K562 (cell line): ENCODE measurements around the gene DAPK1. TPM values are rescaled to one million over a fixed set of nuclear protein-coding genes. Genes with fewer than 3 reads are reported as not detected.
A peak's percentile ranks its signal among the peaks of the same experiment; 100 is the strongest.

Experiments used
- ARID1B ChIP-seq: fragments of 450-650 bp; IDR thresholded peaks from 2 replicates; pipeline ENCODE4 v1.6.1; 2016; ENCODE audit warnings: antibody characterized with exemption, mild to moderate bottlenecking, inconsistent platforms
- BCL6 ChIP-seq: fragments of 250-450 bp; sonication (Bioruptor Pico); IDR thresholded peaks from 2 replicates; pipeline ENCODE4 v1.4.0; 2020
- CREB1 ChIP-seq, 2 experiments: sonication (generic) in 1 of 2; formaldehyde crosslinking in 1 of 2; IDR thresholded peaks; 2 replicates each; pipeline versions ENCODE4 v1.6.1 to v1.8.0; 2012 to 2022; ENCODE audit warnings: inconsistent platforms in 1 of 2, mild to moderate bottlenecking in 1 of 2, missing genetic modification reagents in 1 of 2, moderate library complexity in 1 of 2
- HDAC1 ChIP-seq, 2 experiments: fragments of 450-650 bp; IDR thresholded peaks; 2 replicates each; pipeline ENCODE4 v1.6.1; 2016 to 2017; ENCODE audit warnings: inconsistent platforms in 1 of 2, mild to moderate bottlenecking in 1 of 2, moderate library complexity in 1 of 2
- HOMEZ ChIP-seq: fragments of 250-450 bp; sonication (Bioruptor Pico); IDR thresholded peaks from 2 replicates; pipeline ENCODE4 v1.4.0; 2020; ENCODE audit warnings: mild to moderate bottlenecking, moderate library complexity
- MTA3 ChIP-seq: fragments of 450-650 bp; formaldehyde crosslinking; IDR thresholded peaks from 2 replicates; pipeline ENCODE4 v1.6.1; 2017; ENCODE audit warnings: mild to moderate bottlenecking, borderline replicate concordance
- MYBL2 ChIP-seq, 2 experiments: fragments of 450-650 bp in 1 of 2; sonication (generic) in 1 of 2; formaldehyde crosslinking in 1 of 2; IDR thresholded peaks; 2 replicates each; pipeline versions ENCODE4 v1.6.1 to v1.8.1; 2017 to 2022; ENCODE audit warnings: borderline replicate concordance in 1 of 2, inconsistent platforms in 1 of 2, low read depth in 1 of 2, mild to moderate bottlenecking in 1 of 2, missing genetic modification reagents in 1 of 2, moderate library complexity in 1 of 2
- NCOA1 ChIP-seq: fragments of 450-650 bp; IDR thresholded peaks from 2 replicates; pipeline ENCODE4 v1.6.1; 2016; ENCODE audit warnings: low read depth
- POLR2A ChIP-seq: fragments of 450-650 bp; conservative IDR thresholded peaks from 2 replicates; pipeline ENCODE4 v1.6.1; 2016
- RNF2 ChIP-seq: sonication (generic); IDR thresholded peaks from 2 replicates; pipeline ENCODE4 v1.6.1; 2016
- RNF219 ChIP-seq: fragments of 250-450 bp; sonication (Bioruptor Pico); IDR thresholded peaks from 2 replicates; pipeline ENCODE4 v1.5.0; 2022; ENCODE audit warnings: mild to moderate bottlenecking
- SIRT6 ChIP-seq: IDR thresholded peaks from one replicate; pipeline ENCODE4 v1.6.1; 2012; ENCODE audit warnings: low read depth, mild to moderate bottlenecking, control low read depth, inconsistent platforms, low read length, moderate library complexity
- SNIP1 ChIP-seq: fragments of 450-650 bp; IDR thresholded peaks from 2 replicates; pipeline ENCODE4 v1.7.1; 2017; ENCODE audit warnings: low read depth, mild to moderate bottlenecking
- SP2 ChIP-seq: IDR thresholded peaks from 2 replicates; pipeline ENCODE4 v1.6.1; 2011; ENCODE audit warnings: mild to moderate bottlenecking, low read depth, low read length, moderate library complexity; ENCODE audit not compliant: poor library complexity, severe bottlenecking; ENCODE audit errors: extremely low read depth
- TCF3 ChIP-seq: sonication (generic); formaldehyde crosslinking; IDR thresholded peaks from 2 replicates; pipeline ENCODE4 v1.4.0; 2020; ENCODE audit warnings: mild to moderate bottlenecking, missing genetic modification reagents
- TEAD4 ChIP-seq, 2 experiments: sonication (generic) in 1 of 2; formaldehyde crosslinking in 1 of 2; IDR thresholded peaks; 2 replicates each; pipeline versions ENCODE4 v1.6.1 to v1.8.0; 2012 to 2022; ENCODE audit warnings: borderline replicate concordance in 1 of 2, inconsistent platforms in 1 of 2, low read length in 1 of 2, mild to moderate bottlenecking in 1 of 2, missing genetic modification reagents in 1 of 2
- ZEB2 ChIP-seq: fragments of 450-650 bp; IDR thresholded peaks from 2 replicates; pipeline ENCODE4 v1.6.1; 2016
- ZFX ChIP-seq: sonication (generic); formaldehyde crosslinking; IDR thresholded peaks from 2 replicates; pipeline ENCODE4 v1.8.0; 2022; ENCODE audit warnings: mild to moderate bottlenecking, missing genetic modification reagents, moderate library complexity
- ZKSCAN8 ChIP-seq: fragments of 200-800 bp; sonication (Bioruptor generic); IDR thresholded peaks from 2 replicates; pipeline ENCODE4 v1.6.1; 2016; ENCODE audit warnings: missing genetic modification characterization, missing compliant biosample characterization
- ZNF232 ChIP-seq: sonication (generic); formaldehyde crosslinking; IDR thresholded peaks from 2 replicates; pipeline ENCODE4 v1.8.0; 2022; ENCODE audit warnings: mild to moderate bottlenecking, missing genetic modification reagents
- ZNF253 ChIP-seq: fragments of 250-450 bp; sonication (Bioruptor Pico); conservative IDR thresholded peaks from 2 replicates; pipeline ENCODE4 v1.6.1; 2021; ENCODE audit warnings: mild to moderate bottlenecking
- ZNF324 ChIP-seq: fragments of 250-450 bp; sonication (Bioruptor Pico); IDR thresholded peaks from 2 replicates; pipeline ENCODE4 v1.4.0; 2020; ENCODE audit warnings: mild to moderate bottlenecking
- ZNF398 ChIP-seq: fragments of 250-450 bp; sonication (Bioruptor Pico); IDR thresholded peaks from 2 replicates; pipeline ENCODE4 v1.8.0; 2021; ENCODE audit warnings: moderate library complexity, mild to moderate bottlenecking, inconsistent platforms
- polyA plus RNA-seq, 8 experiments: library from polyadenylated mRNA; depleted of rRNA in 4 of 8; stranded (reverse) in 5 of 8; unstranded in 3 of 8; fragments of >200 nt; fragmentation: Nextera tagmentation in 2 of 8; fragmentation: Illumina TruSeq in 1 of 8; extraction: Ambion mirVana in 2 of 8; extraction: Trizol in 1 of 8; gene quantifications; 2 replicates each; pipeline versions ENCODE4 v1.2.1 to v1.2.3, GENCODE V29; 2011 to 2014; ENCODE audit warnings: inconsistent platforms in 1 of 8, missing spikeins in 1 of 8
- total RNA-seq, 7 experiments: library from RNA; depleted of rRNA in 6 of 7; stranded (reverse); fragments of >200 nt in 6 of 7; fragmentation: Illumina TruSeq in 2 of 7; extraction: Trizol in 2 of 7; gene quantifications; 2 replicates each; pipeline versions ENCODE4 v1.2.1 to v1.2.3, GENCODE V29; 2011 to 2021; ENCODE audit warnings: low replicate concordance in 1 of 7

The DAPK1 gene
- total and polyA plus RNA-seq, 9 of the 15 experiments (the other 6 are each of a cell fraction or from before 2014, with no cell fraction given), result 1.7 to 26.4 (median 15.8) TPM

GRCh38 chr9:87518702-87519335 lies 21.2 kb downstream of the DAPK1 start (continued):
- TF ChIP-seq ZNF232 (CRISPR knock-in tag) (no peak), RNF219 (no peak), BCL6 (CRISPR knock-in tag) (no peak), SNIP1 (no peak), CREB1 (IDR thresholded peaks at IDR 0.05) (peak; percentile 57; the same call in 1 of the 2 replicates), CREB1 (CRISPR knock-in tag; IDR thresholded peaks at IDR 0.05) (no peak), NCOA1 (peak; percentile 90), ARID1B (peak; percentile 98), POLR2A (no peak), ZNF398 (CRISPR knock-in tag) (no peak), ZKSCAN8 (CRISPR knock-in tag) (peak; percentile 76), RNF2 (peak; percentile 83), HDAC1 (IDR thresholded peaks at IDR 0.05) (peak; percentile 77 to 93; a peak in 3 of 4 replicates), SP2 (no peak), ZFX (peak; percentile 52; the same call in 1 of the 2 replicates), ZEB2 (no peak), HOMEZ (CRISPR knock-in tag) (no peak), TCF3 (CRISPR knock-in tag) (peak; percentile 95), MYBL2 (IDR thresholded peaks at IDR 0.05; ENCODE audit: low read depth) (no peak), MYBL2 (CRISPR knock-in tag; IDR thresholded peaks at IDR 0.05; ENCODE audit: borderline replicate concordance) (no peak), ZNF253 (no peak), MTA3 (peak; percentile 68; the same call in 1 of the 2 replicates), SIRT6 (no peak), TEAD4 (IDR thresholded peaks at IDR 0.05; ENCODE audit: low read length) (peak; percentile 96), TEAD4 (CRISPR knock-in tag; IDR thresholded peaks at IDR 0.05; ENCODE audit: borderline replicate concordance) (no peak), ZNF324 (no peak)
